GM12878 (cell line): ENCODE results near the gene SIGMAR1. TPM values are rescaled to one million over a fixed set of nuclear protein-coding genes. Genes with fewer than 3 reads are reported as not detected.

Experiments used
- ATAC-seq: fragments of 200-7000 bp; cut with Tn5 transposase; 3 replicates; pipeline ENCODE4 v1.9.1; 2020; ENCODE audit warnings: mild to moderate bottlenecking, moderate library complexity
- BruUV-seq: library from RNA; stranded (reverse); fragments of 400-500 nt; replicated peaks from 2 replicates; lab custom pipeline; 2021; lab: Mats Ljungman, UMichigan
- CTCF ChIA-PET: fragments of 300-600 bp; sonication (Branson Sonifier 250); formaldehyde crosslinking; extraction: SDS; loops from one replicate; lab custom pipeline; 2021; ENCODE audit warnings: inconsistent platforms; lab: Yijun Ruan, JAX
- POLR2A ChIA-PET: fragments of 350-600 bp; formaldehyde crosslinking; extraction: SDS; loops from one replicate; lab custom pipeline; 2021; ENCODE audit warnings: inconsistent platforms; lab: Charles Lee
- RAD21 ChIA-PET: fragments of 300-600 bp; sonication (Branson Sonifier 250); formaldehyde crosslinking; loops from one replicate; lab custom pipeline; 2023; ENCODE audit warnings: antibody characterized with exemption; ENCODE audit not compliant: unreplicated experiment; lab: Charles Lee
- SMC1A ChIA-PET: fragments of 300-600 bp; sonication (Branson Sonifier 250); formaldehyde crosslinking; loops from one replicate; lab custom pipeline; 2023; ENCODE audit not compliant: unreplicated experiment, uncharacterized antibody; lab: Charles Lee
- DNase-seq: peaks from one replicate; pipeline ENCODE4 v3.0.0-alpha.2; 2011; ENCODE audit warnings: low read depth, low spot score
- FAIRE-seq: peaks from 3 replicates; lab custom pipeline; 2011; peaks lifted over from hg19 to GRCh38; lab: Jason Lieb, UNC
- H2AFZ ChIP-seq: 2 replicates; pipeline ENCODE4 v1.6.0; 2011; ENCODE audit warnings: low read depth, low read length, control low read depth; ENCODE audit not compliant: control insufficient read depth
- H3K27ac ChIP-seq: 2 replicates; pipeline ENCODE4 v1.5.1; 2011; ENCODE audit warnings: control low read depth; ENCODE audit not compliant: control insufficient read depth, insufficient read depth
- H3K27me3 ChIP-seq, 2 experiments: replicated peaks in 1 of 2; 2 replicates each; pipeline versions ENCODE4 v1.6.0 to v1.6.1; 2011; ENCODE audit warnings: low read length in 1 of 2; ENCODE audit not compliant: control insufficient read depth in 2 of 2, insufficient read depth in 2 of 2
- H3K36me3 ChIP-seq, 2 experiments: 2 replicates each; pipeline ENCODE4 v1.5.1; 2011; ENCODE audit warnings: low read length in 1 of 2; ENCODE audit not compliant: control insufficient read depth in 2 of 2, insufficient read depth in 2 of 2
- H3K4me1 ChIP-seq: 2 replicates; pipeline ENCODE4 v1.6.1; 2011; ENCODE audit warnings: mild to moderate bottlenecking, low read length, moderate library complexity, mixed read lengths; ENCODE audit not compliant: control insufficient read depth, insufficient read depth
- H3K4me2 ChIP-seq: 2 replicates; pipeline ENCODE4 v1.6.0; 2011; ENCODE audit warnings: control low read depth; ENCODE audit not compliant: control insufficient read depth, insufficient read depth
- H3K4me3 ChIP-seq: fragments of 200-600 bp; sonication (generic); 2 replicates; pipeline ENCODE4 v1.5.1; 2016
- H3K79me2 ChIP-seq: 2 replicates; pipeline ENCODE4 v1.6.0; 2011; ENCODE audit warnings: low read length; ENCODE audit not compliant: control insufficient read depth, insufficient read depth
- H3K9ac ChIP-seq: 2 replicates; pipeline ENCODE4 v1.8.0; 2011; ENCODE audit warnings: low read length, control low read depth, mixed read lengths; ENCODE audit not compliant: control insufficient read depth, insufficient read depth
- H3K9me3 ChIP-seq: replicated peaks from 3 replicates; pipeline ENCODE4 v1.5.1; 2011; ENCODE audit warnings: mild to moderate bottlenecking, low read length; ENCODE audit not compliant: control insufficient read depth, insufficient read depth
- H4K20me1 ChIP-seq: 2 replicates; pipeline ENCODE4 v1.6.0; 2011; ENCODE audit not compliant: control insufficient read depth, insufficient read depth
- CREB1 ChIP-seq: IDR thresholded peaks from 2 replicates; pipeline ENCODE4 v1.6.1; 2012; ENCODE audit warnings: low read depth, mild to moderate bottlenecking, inconsistent platforms
- HDAC6 ChIP-seq: fragments of 200-600 bp; sonication (generic); IDR thresholded peaks from one replicate; pipeline ENCODE4 v1.8.0; 2017; ENCODE audit warnings: antibody characterized with exemption; ENCODE audit not compliant: unreplicated experiment
- NFYA ChIP-seq: IDR thresholded peaks from 2 replicates; pipeline ENCODE4 v1.6.1; 2011; ENCODE audit warnings: low read depth, mild to moderate bottlenecking, low read length, improper control_type of control experiment, borderline replicate concordance
- NR2F1 ChIP-seq: fragments of 450-650 bp; conservative IDR thresholded peaks from 2 replicates; pipeline ENCODE4 v1.6.1; 2017; ENCODE audit warnings: mild to moderate bottlenecking
- POLR2AphosphoS5 ChIP-seq: IDR thresholded peaks from 2 replicates; pipeline ENCODE4 v1.6.1; 2011; ENCODE audit warnings: mild to moderate bottlenecking, low read length, inconsistent platforms
- SMARCA5 ChIP-seq: fragments of 450-650 bp; IDR thresholded peaks from 2 replicates; pipeline ENCODE4 v1.6.1; 2017; ENCODE audit warnings: mild to moderate bottlenecking
- SREBF2 ChIP-seq: IDR thresholded peaks from 2 replicates; pipeline ENCODE4 v1.6.1; 2012; ENCODE audit warnings: mild to moderate bottlenecking, low read length
- WGBS: methylation state at CpG from one replicate; pipeline ENCODE4 v1.1.6; 2016; ENCODE audit warnings: low lambda C conversion rate; ENCODE audit not compliant: insufficient replicate concordance, insufficient coverage; ENCODE audit errors: missing lambda C conversion rate; 5-methylcytosine and 5-hydroxymethylcytosine counted together
- in situ Hi-C: fragments of 300-500 bp; cut with MboI; formaldehyde crosslinking; loops from 9 replicates; pipeline ENCODE4 v1.14.3; 2018; ENCODE audit warnings: mixed read lengths
- intact Hi-C: fragments of 100-400 bp; cut with micrococcal nuclease; formaldehyde crosslinking; loops from one replicate; pipeline ENCODE4 v1.14.2; 2022; ENCODE audit not compliant: unreplicated experiment
- polyA plus RNA-seq, 11 experiments: library from polyadenylated mRNA; depleted of rRNA in 4 of 11; unstranded in 6 of 11; stranded (reverse) in 5 of 11; fragments of >200 nt; fragmentation: Nextera tagmentation in 4 of 11; fragmentation: Illumina TruSeq in 1 of 11; extraction: Ambion mirVana in 4 of 11; extraction: Trizol in 1 of 11; gene quantifications; 1 replicate in 1 of 11; 2 replicates in 10 of 11; pipeline versions ENCODE4 v1.2.1 to v1.2.3, GENCODE V29; 2011 to 2016; ENCODE audit warnings: inconsistent platforms in 2 of 11, missing spikeins in 2 of 11, low read depth in 1 of 11
- total RNA-seq, 4 experiments: library from RNA; depleted of rRNA in 3 of 4; stranded (reverse); fragments of >200 nt in 3 of 4; fragmentation: Illumina TruSeq in 1 of 4; extraction: Trizol in 1 of 4; gene quantifications; 2 replicates each; pipeline versions ENCODE4 v1.2.1 to v1.2.3, GENCODE V29; 2013 to 2021

SIGMAR1 gene
- total and polyA plus RNA-seq, 10 of the 15 experiments (the other 5 are each of a cell fraction or from before 2014, with no cell fraction given), result 7.1 to 133 (median 69.5) TPM

DNA sequence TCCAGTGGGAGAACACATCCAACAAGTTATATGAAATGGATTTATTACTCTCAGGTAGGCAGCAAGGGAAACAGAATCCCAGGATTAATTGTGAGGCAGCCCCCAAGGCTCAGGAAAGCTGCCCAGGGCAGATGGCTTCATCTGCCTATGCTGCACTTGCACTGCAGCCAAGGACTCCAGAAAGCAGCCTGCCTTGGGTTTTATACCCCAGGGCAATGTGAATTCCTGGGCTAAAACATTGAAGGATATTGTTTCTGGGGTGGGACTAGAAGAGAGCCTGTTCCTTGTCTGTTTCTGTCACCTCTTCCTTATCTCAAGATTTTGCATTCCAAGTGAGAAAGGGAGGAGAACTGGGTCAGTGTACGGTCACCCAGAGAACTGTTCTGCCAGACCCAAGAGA, 33.7 kb upstream of the SIGMAR1 start:
- no peak overlapping the region for H3K4me3 ChIP-seq
- BruUV-seq, result no TSS peak
- ChIA-PET CTCF (no interaction called here), RAD21 (no interaction called here), POLR2A (no interaction called here), SMC1A (no interaction called here)
- DNase-seq (no peak), ATAC-seq (no peak), FAIRE-seq (no peak)
- no peaks in the 10 kb centered on the region for H3K79me2 ChIP-seq
- H4K20me1 ChIP-seq, result no peaks in the 10 kb centered on the region
- intact Hi-C loops, result no loop called here
- TF ChIP-seq NR2F1 (no peak), SREBF2 (no peak), SMARCA5 (no peak), HDAC6 (no peak)
- H3K27ac ChIP-seq, result no peak overlapping the region
- H3K4me2 ChIP-seq, result no peak overlapping the region
- in situ Hi-C loops, result no loop called here
- H3K36me3 ChIP-seq, result no peaks in the 10 kb centered on the region
- no peak overlapping the region for H3K9ac ChIP-seq
- no peak overlapping the region for H2AFZ ChIP-seq
- WGBS, result 58% methylated on average over 1 of the region's 1 CpG
- H3K27me3 ChIP-seq, result no peaks in the 10 kb centered on the region
- H3K9me3 ChIP-seq, result no peaks in the 10 kb centered on the region; the same call in 2 of the 3 replicates
- H3K4me1 ChIP-seq, result no peaks in the 10 kb centered on the region

DNA sequence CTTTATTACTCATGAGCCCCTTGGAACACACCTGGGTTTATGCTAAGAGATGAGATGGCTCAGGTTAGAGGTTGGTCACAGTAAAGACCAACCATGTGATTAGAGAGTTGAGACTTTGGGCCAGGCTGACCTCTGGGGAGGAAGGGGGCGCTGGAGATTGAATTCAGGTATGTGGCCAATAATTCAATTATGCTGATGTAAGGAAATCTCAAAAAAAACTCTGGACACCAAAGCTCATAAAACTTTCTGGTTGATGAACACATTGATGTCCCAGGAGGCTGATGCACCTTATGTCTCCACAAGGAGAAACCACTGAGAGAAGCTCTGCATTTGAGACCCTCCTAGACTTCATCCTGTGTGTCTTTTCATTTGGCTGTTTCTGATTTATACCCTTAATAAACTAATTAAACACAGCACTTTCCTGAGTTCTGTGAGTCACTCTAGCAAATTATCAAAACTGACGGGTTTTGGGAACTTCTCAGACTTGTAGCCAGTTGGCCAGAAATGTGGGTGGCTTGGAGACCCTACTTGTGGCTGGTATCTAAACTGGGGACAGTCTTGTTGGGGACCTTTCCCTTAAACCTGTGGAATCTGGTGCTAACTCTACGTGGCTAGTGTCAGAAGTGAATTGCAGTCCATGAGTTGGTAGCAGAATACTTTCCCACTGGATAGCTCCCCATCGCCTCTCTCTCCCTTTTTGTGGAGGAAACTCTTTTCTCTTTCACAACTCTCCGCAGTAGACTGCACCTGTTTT, 32.4 kb upstream of the SIGMAR1 start:
- Histone ChIP-seq H3K9me3 (no peaks in the 10 kb centered on the region; the same call in 2 of the 3 replicates), H3K9ac (no peak overlapping the region), H3K4me2 (no peak overlapping the region), H3K36me3 (no peaks in the 10 kb centered on the region), H3K27ac (no peak overlapping the region), H3K27me3 (no peaks in the 10 kb centered on the region), H4K20me1 (no peaks in the 10 kb centered on the region), H3K79me2 (no peaks in the 10 kb centered on the region), H2AFZ (no peak overlapping the region), H3K4me1 (no peaks in the 10 kb centered on the region; the same call in 1 of the 2 replicates), H3K4me3 (no peak overlapping the region)
- FAIRE-seq (no peak), DNase-seq (no peak), ATAC-seq (no peak)
- CTCF ChIA-PET, result interaction anchor here (0.7 to 1.6 kb wide), 3 partner anchors 33 to 65 kb away, joined by 3 to 4 read pairs (median 3); no protein-coding TSS in a partner anchor
- in situ Hi-C loops, result no loop called here
- RAD21 ChIA-PET, result no interaction called here
- intact Hi-C loops, result no loop called here
- WGBS, result 20% methylated on average over 5 of the region's 5 CpGs
- BruUV-seq, result no TSS peak
- SMC1A ChIA-PET, result no interaction called here
- POLR2A ChIA-PET, result no interaction called here
- TF ChIP-seq NFYA, result no peak
- no peak for TF ChIP-seq CREB1
- TF ChIP-seq POLR2AphosphoS5, result no peak
